ENCODE data around the gene ANXA1.

Gene ANXA1

GRCh38 chr9:73162987-73163768, 11.5 kb downstream of the ANXA1 start:
- TF ChIP-seq TSHZ2 (CRISPR knock-in tag; IDR thresholded peaks at IDR 0.05) (no peak), ZC3H10 (CRISPR knock-in tag; IDR thresholded peaks at IDR 0.05) (no peak), ZNF565 (CRISPR knock-in tag; conservative IDR thresholded peaks at IDR 0.05; ENCODE audit: low read depth) (no peak), ZNF70 (CRISPR knock-in tag; IDR thresholded peaks at IDR 0.05) (no peak), CREB5 (CRISPR knock-in tag; IDR thresholded peaks at IDR 0.05; ENCODE audit: low read depth) (no peak), GLIS3 (CRISPR knock-in tag; IDR thresholded peaks at IDR 0.05) (no peak), ESRRG (CRISPR knock-in tag; IDR thresholded peaks at IDR 0.05) (no peak), RARB (CRISPR knock-in tag; IDR thresholded peaks at IDR 0.05) (no peak), CSDC2 (CRISPR knock-in tag; IDR thresholded peaks at IDR 0.05) (no peak), CSRNP3 (CRISPR knock-in tag; IDR thresholded peaks at IDR 0.05) (no peak), SNAI2 (CRISPR knock-in tag; IDR thresholded peaks at IDR 0.05) (no peak), TOX (CRISPR knock-in tag; IDR thresholded peaks at IDR 0.05; ENCODE audit: borderline replicate concordance) (no peak), POU6F1 (CRISPR knock-in tag; IDR thresholded peaks at IDR 0.05; ENCODE audit: borderline replicate concordance, low read depth) (no peak)
- ATAC-seq: 0 out of 3 replicates have a peak, but pooled peaks have one; percentile 5

GRCh38 chr9:73165911-73166310, 14.2 kb downstream of the ANXA1 start:
- TF ChIP-seq TOX (CRISPR knock-in tag; IDR thresholded peaks at IDR 0.05; ENCODE audit: borderline replicate concordance) (no peak), POU6F1 (CRISPR knock-in tag; IDR thresholded peaks at IDR 0.05; ENCODE audit: borderline replicate concordance, low read depth) (no peak), CSRNP3 (CRISPR knock-in tag; IDR thresholded peaks at IDR 0.05) (no peak), ZFP30 (CRISPR knock-in tag; IDR thresholded peaks at IDR 0.05) (no peak), BACH2 (CRISPR knock-in tag; IDR thresholded peaks at IDR 0.05; ENCODE audit: borderline replicate concordance) (no peak), GLIS3 (CRISPR knock-in tag; IDR thresholded peaks at IDR 0.05) (no peak), TCF4 (CRISPR knock-in tag; IDR thresholded peaks at IDR 0.05; ENCODE audit: borderline replicate concordance) (no peak), PATZ1 (CRISPR knock-in tag; IDR thresholded peaks at IDR 0.05; ENCODE audit: borderline replicate concordance) (no peak), SNAI2 (CRISPR knock-in tag; IDR thresholded peaks at IDR 0.05) (no peak), ARNTL (CRISPR knock-in tag; IDR thresholded peaks at IDR 0.05; ENCODE audit: borderline replicate concordance, low read depth) (no peak), ZNF8 (CRISPR knock-in tag; IDR thresholded peaks at IDR 0.05) (no peak), ESRRG (CRISPR knock-in tag; IDR thresholded peaks at IDR 0.05) (no peak)
- no peak for ATAC-seq

Data from SK-N-SH treated with all-trans-retinoic acid at 6 μM for 48 hours (cell line).